Activated T-helper 1 cell treated with anti-CD3 and anti-CD28 coated beads, Interleukin-2, amount 50 U/mL, for 16 hours (primary cell): Measurements from ENCODE around the gene ZBTB16.

ENCODE experiments used
- DNase-seq, 2 donors: peaks; one replicate each; pipeline ENCODE4 v3.0.0-alpha.2; 2020; ENCODE audit warnings: low read depth in 1 of 2, low spot score in 1 of 2

The ZBTB16 gene

GRCh38 chr11:114293201-114293711 lies 233.7 kb downstream of the ZBTB16 start:
- no peak for DNase-seq

GRCh38 chr11:114295676-114296604 lies 236.4 kb downstream of the ZBTB16 start, which contains the start of gene NNMT:
TSS of gene NNMT (plus strand) at chr11:114296399. CDS start at chr11:114296557, 158 bp downstream.
- DNase-seq = no peak

- no peak for DNase-seq
Observed at GRCh38 chr11:114296605-114297372, 237.3 kb downstream of the ZBTB16 start.

GRCh38 chr11:114297806-114298709 lies 238.5 kb downstream of the ZBTB16 start:
- no peak for DNase-seq

GRCh38 chr11:114298710-114299109 lies 239.2 kb downstream of the ZBTB16 start:
- no peak for DNase-seq
